Psoas muscle (tissue), 8 donors: ENCODE data around the gene SLC24A3. TPM values are rescaled to one million over a fixed set of nuclear protein-coding genes. Genes with fewer than 3 reads are reported as not detected.
A peak's percentile ranks its signal among the peaks of the same experiment; 100 is the strongest.

Experiments used
- ATAC-seq, 4 donors: fragments of 200-7000 bp; cut with Tn5 transposase; one replicate each; pipeline ENCODE4 v1.9.1; 2020; ENCODE audit warnings: moderate library complexity in 3 of 4, mild to moderate bottlenecking in 2 of 4
- DNase-seq, 2 donors: peaks; one replicate each; pipeline ENCODE4 v3.0.0-alpha.2; 2020
- H3K27ac ChIP-seq: fragments of 200-600 bp; one replicate; pipeline ENCODE4 v1.8.0; 2022
- H3K27me3 ChIP-seq, 3 donors: fragments of 200-600 bp in 1 of 3; one replicate each; pipeline versions ENCODE4 v1.6.1 to v1.8.0; 2013 to 2022; ENCODE audit warnings: low read length in 2 of 3, mild to moderate bottlenecking in 2 of 3, moderate library complexity in 1 of 3; ENCODE audit not compliant: insufficient read depth in 3 of 3
- H3K36me3 ChIP-seq, 2 donors: fragments of 200-600 bp in 1 of 2; one replicate each; pipeline versions ENCODE4 v1.6.1 to v1.8.0; 2013 to 2022; ENCODE audit warnings: low read depth in 1 of 2, mild to moderate bottlenecking in 1 of 2, moderate library complexity in 1 of 2; ENCODE audit not compliant: insufficient read depth in 1 of 2
- H3K4me1 ChIP-seq: fragments of 200-600 bp; one replicate; pipeline ENCODE4 v1.8.0; 2022
- H3K4me3 ChIP-seq: fragments of 200-600 bp; one replicate; pipeline ENCODE4 v1.8.0; 2022; ENCODE audit warnings: mild to moderate bottlenecking
- H3K9me3 ChIP-seq: fragments of 200-600 bp; one replicate; pipeline ENCODE4 v1.8.0; 2022
- WGBS, 3 donors: extraction: QIAGEN DNeasy Blood & Tissue Kit; methylation state at CpG; one replicate each; pipeline versions ENCODE4 v1.1.6 to v1.1.7; 2013; 5-methylcytosine and 5-hydroxymethylcytosine counted together
- intact Hi-C, 2 donors: fragments of 100-400 bp; cut with DNase I; formaldehyde crosslinking; loops; one replicate each; pipeline versions ENCODE4 v1.11.0 to v1.14.2; 2022
- polyA plus RNA-seq, 3 donors: library from polyadenylated mRNA; stranded (reverse); fragments of 200-250 nt; gene quantifications; one replicate each; pipeline ENCODE4 v1.2.3, GENCODE V29; 2013
- total RNA-seq, 4 donors: library from RNA; stranded (reverse); fragmentation: NEBNext Ultra II Directional in 2 of 4; extraction: Animal tissue kit (Norgen Biotek cat#: 25700) in 2 of 4; gene quantifications; one replicate each; pipeline versions ENCODE4 v1.2.1 to v1.2.4, GENCODE V29; 2021 to 2023
- TF ChIP-seq, protein P1 (sequence below): fragments of 200-600 bp; IDR thresholded peaks from one replicate; pipeline ENCODE4 v1.8.0; 2022; ENCODE audit warnings: antibody characterized with exemption
- donor health status: healthy with polysubstance abuse.
- donor health status: DM: no; HTN: no; CAD: no; lungs with moderate emphysema.
- donor health status: Bipolar disorder and iron deficiency.
- donor health status: healthy.
- donor health status: DM: yes; HTN: yes; CAD: no.
- donor health status: DM: no; HTN: no; CAD: no.
- donor health status: DM: no; HTN: no; CAD: no.
- donor health status: DM: yes; HTN: yes; CAD: no.

The SLC24A3 gene
- total and polyA plus RNA-seq, 7 donors: 3.0 to 24.4 (median 8.2) TPM

- no peaks in the 10 kb centered on the region for H3K9me3 ChIP-seq
- ATAC-seq: no peak
- no peaks in the 10 kb centered on the region for H3K36me3 ChIP-seq
- peak overlapping the region; percentile 79 for H3K27ac ChIP-seq
- H3K27me3 ChIP-seq: no peaks in the 10 kb centered on the region
- TF ChIP-seq, protein P1, sequence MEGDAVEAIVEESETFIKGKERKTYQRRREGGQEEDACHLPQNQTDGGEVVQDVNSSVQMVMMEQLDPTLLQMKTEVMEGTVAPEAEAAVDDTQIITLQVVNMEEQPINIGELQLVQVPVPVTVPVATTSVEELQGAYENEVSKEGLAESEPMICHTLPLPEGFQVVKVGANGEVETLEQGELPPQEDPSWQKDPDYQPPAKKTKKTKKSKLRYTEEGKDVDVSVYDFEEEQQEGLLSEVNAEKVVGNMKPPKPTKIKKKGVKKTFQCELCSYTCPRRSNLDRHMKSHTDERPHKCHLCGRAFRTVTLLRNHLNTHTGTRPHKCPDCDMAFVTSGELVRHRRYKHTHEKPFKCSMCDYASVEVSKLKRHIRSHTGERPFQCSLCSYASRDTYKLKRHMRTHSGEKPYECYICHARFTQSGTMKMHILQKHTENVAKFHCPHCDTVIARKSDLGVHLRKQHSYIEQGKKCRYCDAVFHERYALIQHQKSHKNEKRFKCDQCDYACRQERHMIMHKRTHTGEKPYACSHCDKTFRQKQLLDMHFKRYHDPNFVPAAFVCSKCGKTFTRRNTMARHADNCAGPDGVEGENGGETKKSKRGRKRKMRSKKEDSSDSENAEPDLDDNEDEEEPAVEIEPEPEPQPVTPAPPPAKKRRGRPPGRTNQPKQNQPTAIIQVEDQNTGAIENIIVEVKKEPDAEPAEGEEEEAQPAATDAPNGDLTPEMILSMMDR: no peak
- 70 to 85% (median 71%) methylated on average over 4 of the region's 4 CpGs for WGBS, 3 donors
- no peak overlapping the region for H3K4me3 ChIP-seq
- intact Hi-C loops: loop anchor here (5.0 to 10.0 kb wide), 9 partner anchors 45 to 305 kb away; partner anchors contain the start of gene RIN2 (in 1 of the 2)
- no peak for DNase-seq
- peaks cover 39% of the 10 kb centered on the region for H3K4me1 ChIP-seq
Observed at GRCh38 chr20:19692100-19692499, 479.7 kb downstream of the SLC24A3 start.

DNA sequence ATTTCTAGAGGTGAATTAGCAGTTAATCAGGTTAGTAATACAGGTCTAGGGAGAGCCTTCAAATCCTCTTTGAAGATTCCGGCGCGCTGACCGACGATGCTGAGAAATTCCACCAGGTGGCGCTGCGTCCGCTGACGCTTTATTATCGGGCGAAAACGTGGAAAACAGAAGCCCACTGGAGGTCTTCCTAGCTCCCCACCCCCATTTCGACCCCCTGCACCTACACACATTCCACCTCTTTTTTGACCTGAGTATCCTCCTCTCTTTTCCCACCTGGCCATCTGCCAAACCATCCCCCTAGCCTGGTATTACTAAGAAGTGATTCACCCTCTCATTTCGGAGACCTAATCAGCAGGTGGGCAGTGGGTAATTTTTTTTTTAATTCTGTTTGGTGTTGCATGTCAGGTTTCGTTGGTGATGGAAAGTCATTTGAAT is 480.3 kb downstream of the SLC24A3 start:
- H3K9me3 ChIP-seq: no peaks in the 10 kb centered on the region
- H3K27ac ChIP-seq: no peak overlapping the region
- TF ChIP-seq, protein P1: peak; percentile 96
- WGBS, 3 donors: 6 to 13% (median 8%) methylated on average over 15 of the region's 15 CpGs
- DNase-seq (peak; percentile 60 to 75), ATAC-seq (peak in 2 of 4 donors; percentile 44 to 52)
- peaks cover 39% of the 10 kb centered on the region for H3K4me1 ChIP-seq
- H3K4me3 ChIP-seq: no peak overlapping the region
- H3K27me3 ChIP-seq: no peaks in the 10 kb centered on the region
- H3K36me3 ChIP-seq: no peaks in the 10 kb centered on the region
- intact Hi-C loops: loop anchor here (5.0 to 10.0 kb wide), 9 partner anchors 45 to 305 kb away; partner anchors contain the start of gene RIN2 (in 1 of the 2)

DNA sequence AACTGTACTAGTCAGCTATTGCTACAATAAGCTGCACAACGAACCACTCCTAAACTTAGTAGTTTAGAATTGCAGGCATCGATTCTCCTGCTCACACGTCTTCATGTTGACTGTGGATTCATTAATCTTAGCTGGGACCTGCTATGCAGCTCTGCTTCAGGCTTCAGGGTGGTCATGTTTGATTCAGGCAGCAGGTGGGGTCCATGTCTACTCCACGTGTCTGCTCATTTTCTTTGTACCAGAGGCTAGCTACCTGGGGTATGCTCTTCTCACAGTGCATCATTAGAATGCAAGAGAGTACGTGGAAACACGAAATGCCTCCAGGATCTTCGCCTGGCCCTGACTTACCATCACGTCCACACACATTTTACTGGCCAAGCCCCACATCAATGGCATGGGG is 481.1 kb downstream of the SLC24A3 start:
- ATAC-seq: no peak
- Histone ChIP-seq H3K36me3 (no peaks in the 10 kb centered on the region), H3K27ac (no peak overlapping the region), H3K9me3 (no peaks in the 10 kb centered on the region), H3K4me3 (no peak overlapping the region), H3K27me3 (no peaks in the 10 kb centered on the region), H3K4me1 (peaks cover 35% of the 10 kb centered on the region)
- no peak for DNase-seq
- intact Hi-C loops: loop anchor here (5.0 to 10.0 kb wide), 9 partner anchors 44 to 304 kb away; partner anchors contain the start of gene RIN2 (in 1 of the 2)
- WGBS, 3 donors: 92 to 95% (median 93%) methylated on average over 8 of the region's 8 CpGs
- TF ChIP-seq, protein P1: no peak

DNA sequence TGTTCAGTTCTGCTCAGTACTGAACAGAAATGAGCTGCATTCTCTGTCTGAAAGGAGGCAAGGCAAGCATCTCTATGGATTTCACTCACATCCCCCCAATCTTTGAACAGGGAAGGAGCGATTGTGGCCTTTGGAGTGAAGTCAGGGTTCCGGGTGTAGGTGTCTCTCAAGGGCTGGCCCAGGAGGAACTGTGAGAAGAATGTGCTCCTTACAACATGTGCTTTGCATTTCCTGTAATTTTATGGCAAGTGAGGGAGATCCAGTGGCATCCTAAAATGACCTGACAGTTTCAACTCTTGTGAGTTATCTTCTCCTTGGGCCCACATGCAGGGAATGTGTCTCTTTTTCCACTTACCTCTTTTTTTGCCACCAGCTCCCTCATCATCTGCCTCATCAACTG is 482.6 kb downstream of the SLC24A3 start:
- Histone ChIP-seq H3K4me3 (no peak overlapping the region), H3K9me3 (no peaks in the 10 kb centered on the region), H3K27ac (no peak overlapping the region), H3K4me1 (peaks cover 32% of the 10 kb centered on the region), H3K27me3 (no peaks in the 10 kb centered on the region), H3K36me3 (no peaks in the 10 kb centered on the region)
- ATAC-seq (no peak), DNase-seq (no peak)
- intact Hi-C loops: loop anchor here in 1 of 2 donors (10.0 kb wide), 2 partner anchors 90 to 190 kb away; no protein-coding TSS in a partner anchor
- TF ChIP-seq, protein P1: no peak
- 54 to 73% (median 65%) methylated on average over 2 of the region's 2 CpGs for WGBS, 3 donors

DNA sequence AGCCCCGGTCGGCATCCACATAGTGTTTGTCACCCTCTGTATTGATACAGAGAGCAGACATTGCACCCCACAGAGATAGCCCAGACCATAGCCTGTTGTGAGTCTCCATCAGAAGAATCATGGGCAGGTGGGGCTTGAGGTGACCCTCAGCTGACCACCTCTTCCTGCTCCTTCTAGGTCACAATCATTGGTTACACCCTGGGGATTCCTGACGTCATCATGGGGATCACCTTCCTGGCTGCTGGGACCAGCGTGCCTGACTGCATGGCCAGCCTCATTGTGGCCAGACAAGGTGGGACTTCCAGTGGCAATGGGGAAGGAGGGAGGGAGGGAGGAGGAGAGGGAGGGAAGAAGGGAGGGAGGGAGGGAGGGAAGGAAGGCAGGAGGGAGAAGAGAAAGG is 484.2 kb downstream of the SLC24A3 start:
- no peak for DNase-seq
- H3K9me3 ChIP-seq: no peaks in the 10 kb centered on the region
- 88 to 97% (median 90%) methylated on average over 4 of the region's 4 CpGs for WGBS, 3 donors
- intact Hi-C loops: loop anchor here in 1 of 2 donors (10.0 kb wide), 2 partner anchors 88 to 188 kb away; no protein-coding TSS in a partner anchor
- no peak overlapping the region for H3K27ac ChIP-seq
- no peaks in the 10 kb centered on the region for H3K27me3 ChIP-seq
- peaks cover 22% of the 10 kb centered on the region for H3K4me1 ChIP-seq
- H3K36me3 ChIP-seq: no peaks in the 10 kb centered on the region
- TF ChIP-seq, protein P1: no peak
- ATAC-seq: no peak
- H3K4me3 ChIP-seq: no peak overlapping the region
